OCI-LY1 (cell line): ENCODE data around the gene TMEM240.
"Not testable (repeated sequence)": the region's sequence is repeated elsewhere in the genome, so short reads cannot be mapped to it uniquely, and the experiment has no call there.

Experiments
- EZH2 ChIP-seq: fragments of 200-600 bp; sonication (generic), shearing (Covaris generic); IDR thresholded peaks from 2 replicates; pipeline ENCODE4 v1.8.0; 2017; ENCODE audit warnings: borderline replicate concordance, mixed run types, mild to moderate bottlenecking, antibody characterized with exemption, low read length, moderate library complexity, mixed read lengths
- TF ChIP-seq, protein P1 (sequence below): fragments of 200-600 bp; sonication (generic), shearing (Covaris generic); IDR thresholded peaks from 2 replicates; pipeline ENCODE4 v1.5.1; 2017; ENCODE audit warnings: mild to moderate bottlenecking, antibody characterized with exemption, low read length, moderate library complexity, mixed read lengths

GRCh38 chr1:1556961-1557360 is 16.5 kb upstream of the TMEM240 start:
- TF ChIP-seq, protein P1, sequence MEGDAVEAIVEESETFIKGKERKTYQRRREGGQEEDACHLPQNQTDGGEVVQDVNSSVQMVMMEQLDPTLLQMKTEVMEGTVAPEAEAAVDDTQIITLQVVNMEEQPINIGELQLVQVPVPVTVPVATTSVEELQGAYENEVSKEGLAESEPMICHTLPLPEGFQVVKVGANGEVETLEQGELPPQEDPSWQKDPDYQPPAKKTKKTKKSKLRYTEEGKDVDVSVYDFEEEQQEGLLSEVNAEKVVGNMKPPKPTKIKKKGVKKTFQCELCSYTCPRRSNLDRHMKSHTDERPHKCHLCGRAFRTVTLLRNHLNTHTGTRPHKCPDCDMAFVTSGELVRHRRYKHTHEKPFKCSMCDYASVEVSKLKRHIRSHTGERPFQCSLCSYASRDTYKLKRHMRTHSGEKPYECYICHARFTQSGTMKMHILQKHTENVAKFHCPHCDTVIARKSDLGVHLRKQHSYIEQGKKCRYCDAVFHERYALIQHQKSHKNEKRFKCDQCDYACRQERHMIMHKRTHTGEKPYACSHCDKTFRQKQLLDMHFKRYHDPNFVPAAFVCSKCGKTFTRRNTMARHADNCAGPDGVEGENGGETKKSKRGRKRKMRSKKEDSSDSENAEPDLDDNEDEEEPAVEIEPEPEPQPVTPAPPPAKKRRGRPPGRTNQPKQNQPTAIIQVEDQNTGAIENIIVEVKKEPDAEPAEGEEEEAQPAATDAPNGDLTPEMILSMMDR: not testable (repeated sequence)
- not testable (repeated sequence) for TF ChIP-seq EZH2
